Putamen (tissue), 1 donor: ENCODE results near the gene FTO.
"Not testable (repeated sequence)": the region's sequence is repeated elsewhere in the genome, so short reads cannot be mapped to it uniquely, and the experiment has no call there.

ENCODE experiments used
- DNase-seq: peaks from one replicate; pipeline ENCODE4 v3.0.0-alpha.2; 2016; ENCODE audit warnings: low spot score

The FTO gene

GRCh38 chr16:54181683-54182329 is 477.9 kb downstream of the FTO start:
- not testable (repeated sequence) for DNase-seq

DNA sequence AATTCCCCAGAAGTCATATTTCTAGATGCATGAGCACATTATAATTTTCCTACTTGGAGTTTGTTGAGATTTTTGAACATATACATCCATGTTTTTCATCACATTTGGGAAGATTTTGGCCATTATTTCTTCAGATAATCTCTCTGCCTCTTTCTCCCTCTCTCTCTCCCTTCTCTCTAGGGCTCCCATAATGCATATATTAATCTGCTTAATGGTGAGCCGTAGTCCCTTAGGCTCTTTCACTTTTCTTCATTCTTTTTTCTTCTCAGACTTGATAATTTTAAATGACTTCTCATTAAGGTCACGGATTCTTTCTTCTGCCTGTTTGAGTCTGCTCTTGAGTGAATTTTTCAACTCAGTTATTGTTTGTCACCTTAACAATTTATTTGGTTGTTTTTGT is 481.1 kb downstream of the FTO start:
- DNase-seq: no peak

- no peak for DNase-seq
Observed at GRCh38 chr16:54191163-54191562, 487.2 kb downstream of the FTO start.

GRCh38 chr16:54191592-54191991 is 487.6 kb downstream of the FTO start:
- no peak for DNase-seq

DNA sequence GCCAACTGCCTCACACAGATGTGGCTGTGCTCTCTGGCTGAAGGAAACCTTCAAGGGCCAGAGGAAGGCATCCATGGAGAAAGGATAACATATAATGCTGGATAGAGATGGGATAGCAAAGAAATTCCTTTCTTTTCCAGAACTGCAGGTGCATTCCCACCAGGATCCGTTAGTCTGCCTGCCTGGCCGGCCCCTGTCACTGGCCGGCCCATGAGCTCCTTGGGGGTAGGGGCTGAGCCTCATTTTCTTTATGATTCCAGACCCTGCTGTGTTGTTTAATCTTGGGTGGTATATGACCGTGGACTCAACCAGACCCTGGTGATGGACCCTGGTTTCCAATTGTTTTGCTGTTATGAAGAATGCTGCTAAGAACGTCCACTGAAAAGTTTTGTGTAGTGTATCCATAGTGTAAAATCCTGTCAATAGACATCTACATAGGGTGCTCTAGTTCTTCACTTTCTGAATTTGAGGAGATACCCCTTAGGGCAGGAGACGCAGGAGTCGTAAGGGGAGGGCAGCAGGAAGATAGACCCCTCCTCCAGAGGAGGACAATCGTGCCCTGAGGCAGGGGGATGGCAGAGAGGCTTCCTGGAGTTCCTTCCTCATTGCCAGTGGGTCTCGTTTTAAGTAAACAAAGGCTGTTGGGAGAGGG is 489.2 kb downstream of the FTO start:
- no peak for DNase-seq

DNA sequence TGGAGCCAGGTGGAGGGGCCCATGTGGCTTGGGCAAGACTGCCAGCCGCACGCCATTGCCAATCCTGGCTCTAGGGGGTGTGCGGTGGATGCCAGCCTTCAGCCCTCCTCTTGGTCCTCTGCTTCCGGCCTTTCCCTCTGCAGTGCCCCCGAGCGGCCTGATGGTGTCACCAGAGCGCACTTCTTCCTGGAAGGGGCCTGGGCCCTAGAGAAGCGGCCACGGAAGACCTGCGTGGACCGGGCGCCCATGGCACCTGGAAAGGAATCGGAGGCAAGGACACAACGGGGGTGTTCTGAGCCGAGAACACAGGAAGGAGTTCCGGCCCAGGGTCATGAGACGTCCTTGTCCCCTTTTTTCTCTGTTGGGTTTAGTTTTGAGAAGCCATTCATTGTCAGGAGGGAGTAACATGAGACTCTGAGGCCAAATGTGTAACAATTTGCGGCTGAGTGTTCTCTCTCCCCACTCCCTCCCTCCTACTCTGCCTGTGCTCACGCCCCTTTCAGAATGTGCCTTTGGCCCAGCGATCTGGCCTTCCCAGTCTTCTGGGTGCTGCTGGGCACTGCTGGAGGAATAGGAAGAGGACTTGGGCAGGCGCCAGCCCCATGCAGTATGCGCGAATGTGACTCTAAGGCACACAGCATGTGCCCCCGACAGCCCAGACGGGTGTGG is 489.8 kb downstream of the FTO start:
- peak; percentile 14 for DNase-seq

DNA sequence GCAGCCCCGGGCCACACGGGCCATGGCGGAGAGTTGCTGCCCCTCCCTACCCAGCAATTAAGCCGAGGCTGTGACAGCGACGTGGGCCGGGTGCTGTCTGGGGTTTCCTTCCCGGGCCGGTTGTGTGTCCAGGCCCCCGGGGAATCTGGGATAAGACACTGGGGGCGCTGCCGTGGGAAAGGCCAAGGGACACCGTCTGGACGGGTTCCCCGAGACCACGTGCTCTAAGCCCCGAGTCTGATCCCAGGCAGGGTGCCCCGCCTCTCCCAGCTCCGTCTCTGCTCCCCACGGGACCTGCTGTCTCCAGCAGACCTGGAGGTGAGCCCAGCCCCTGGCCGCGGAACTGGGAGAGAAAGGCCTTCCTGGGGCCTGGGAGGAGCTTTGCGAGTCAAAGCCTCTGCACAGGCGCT is 490.4 kb downstream of the FTO start:
- DNase-seq: peak; percentile 50

GRCh38 chr16:54197758-54198157 is 493.8 kb downstream of the FTO start:
- DNase-seq: no peak

GRCh38 chr16:54199487-54200160 is 495.7 kb downstream of the FTO start:
- DNase-seq: no peak

DNA sequence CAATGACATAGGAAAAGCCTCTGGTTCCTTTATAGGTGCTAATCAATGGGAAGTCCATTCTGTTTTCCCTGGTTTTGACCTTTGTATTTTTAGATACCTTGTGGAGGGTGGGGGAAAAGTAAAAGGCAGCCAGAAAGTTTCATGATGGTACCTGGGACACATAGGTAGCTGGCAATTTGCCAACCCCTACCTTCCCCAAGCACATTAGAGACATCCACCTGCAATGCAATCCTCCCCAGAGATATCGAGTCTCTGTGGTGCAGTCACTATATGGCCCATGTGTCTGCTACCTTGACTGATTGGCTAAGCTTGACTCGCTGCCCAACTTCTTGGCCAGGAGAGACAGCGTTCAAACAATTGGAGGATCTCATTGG is 496.2 kb downstream of the FTO start:
- no peak for DNase-seq

DNA sequence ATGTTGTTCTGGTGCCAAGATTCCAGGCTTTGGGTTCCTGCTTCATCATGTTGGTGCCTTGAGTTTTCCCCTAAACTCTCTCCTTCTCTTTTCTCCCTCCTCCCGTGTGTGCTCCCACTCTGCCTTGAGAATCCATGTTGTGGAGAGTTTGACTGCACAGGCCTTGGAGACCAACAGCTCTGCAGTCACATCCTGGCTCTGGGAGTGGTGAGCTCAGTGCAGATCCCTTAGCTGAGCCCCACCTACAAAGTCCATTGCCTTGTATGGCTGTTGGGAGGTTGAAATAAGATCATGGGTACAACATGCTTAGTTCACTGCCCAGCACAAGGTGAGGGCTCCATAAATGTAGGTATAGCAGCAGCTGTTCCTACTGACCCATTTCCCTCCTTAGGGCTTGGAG is 496.8 kb downstream of the FTO start:
- DNase-seq: no peak

- no peak for DNase-seq
Observed at GRCh38 chr16:54201200-54201599, 497.2 kb downstream of the FTO start.
